ENCODE results near the gene ADSS2.

GRCh38 chr1:244473059-244473605 lies 21.4 kb upstream of the ADSS2 start:
- TF ChIP-seq CTCF (IDR thresholded peaks at IDR 0.05) (no peak), POLR2A (IDR thresholded peaks at IDR 0.05) (no peak)
